Kidney tubule cell (primary cell): Measurements from ENCODE around the gene TGFB2.

Experiments
- DNase-seq: peaks from one replicate; pipeline ENCODE4 v3.0.0-alpha.2; 2018; ENCODE audit warnings: low spot score

The TGFB2 gene

DNA sequence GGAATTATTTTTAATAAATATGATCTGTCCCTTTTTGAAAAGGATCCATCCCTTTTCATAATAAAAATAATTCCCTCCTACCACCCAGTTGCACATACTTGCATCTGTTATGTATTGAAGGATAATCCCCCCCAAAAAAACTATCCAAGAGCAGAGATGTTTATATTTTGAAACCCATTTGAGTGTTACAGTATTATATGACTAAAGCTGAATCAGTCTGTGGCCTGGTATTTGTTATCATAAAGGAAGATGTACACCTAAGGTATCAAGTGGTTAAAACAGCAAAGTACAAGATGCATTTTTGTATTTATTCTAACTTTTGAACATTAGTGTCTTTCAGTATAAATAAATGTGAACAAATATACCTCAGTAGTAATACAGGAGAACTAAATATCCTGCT is 12.7 kb upstream of the TGFB2 start:
- no peak for DNase-seq

GRCh38 chr1:218336328-218336727 is 8.8 kb upstream of the TGFB2 start:
- no peak for DNase-seq

- peak; percentile 47 for DNase-seq
These were observed 5.8 kb upstream of the TGFB2 start for GRCh38 chr1:218339267-218339831.

GRCh38 chr1:218341325-218341724 is 3.8 kb upstream of the TGFB2 start:
- peak; percentile 20 for DNase-seq

DNA sequence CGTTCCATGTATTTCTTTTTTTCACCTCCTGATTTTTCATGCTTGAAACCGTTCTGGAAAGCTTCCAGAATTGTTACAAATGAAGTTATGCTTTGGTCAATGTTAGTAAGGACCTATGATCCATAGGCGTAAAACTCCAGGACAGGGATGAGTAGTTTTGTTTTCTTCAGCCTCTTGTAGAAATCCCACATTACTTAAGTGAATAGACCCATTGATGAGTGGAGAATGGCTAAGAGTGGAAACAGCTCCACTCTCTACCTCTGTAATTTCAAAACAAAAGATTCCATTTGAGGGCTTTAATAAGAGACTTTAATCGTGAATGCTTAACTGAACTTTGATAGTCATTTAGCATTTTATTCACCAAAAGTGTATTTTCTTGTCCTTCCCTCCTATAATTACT is 3.0 kb upstream of the TGFB2 start:
- peak; percentile 20 for DNase-seq

- peak; percentile 74 for DNase-seq
These were observed 696 bp downstream of the TGFB2 start for GRCh38 chr1:218345673-218346390.

DNA sequence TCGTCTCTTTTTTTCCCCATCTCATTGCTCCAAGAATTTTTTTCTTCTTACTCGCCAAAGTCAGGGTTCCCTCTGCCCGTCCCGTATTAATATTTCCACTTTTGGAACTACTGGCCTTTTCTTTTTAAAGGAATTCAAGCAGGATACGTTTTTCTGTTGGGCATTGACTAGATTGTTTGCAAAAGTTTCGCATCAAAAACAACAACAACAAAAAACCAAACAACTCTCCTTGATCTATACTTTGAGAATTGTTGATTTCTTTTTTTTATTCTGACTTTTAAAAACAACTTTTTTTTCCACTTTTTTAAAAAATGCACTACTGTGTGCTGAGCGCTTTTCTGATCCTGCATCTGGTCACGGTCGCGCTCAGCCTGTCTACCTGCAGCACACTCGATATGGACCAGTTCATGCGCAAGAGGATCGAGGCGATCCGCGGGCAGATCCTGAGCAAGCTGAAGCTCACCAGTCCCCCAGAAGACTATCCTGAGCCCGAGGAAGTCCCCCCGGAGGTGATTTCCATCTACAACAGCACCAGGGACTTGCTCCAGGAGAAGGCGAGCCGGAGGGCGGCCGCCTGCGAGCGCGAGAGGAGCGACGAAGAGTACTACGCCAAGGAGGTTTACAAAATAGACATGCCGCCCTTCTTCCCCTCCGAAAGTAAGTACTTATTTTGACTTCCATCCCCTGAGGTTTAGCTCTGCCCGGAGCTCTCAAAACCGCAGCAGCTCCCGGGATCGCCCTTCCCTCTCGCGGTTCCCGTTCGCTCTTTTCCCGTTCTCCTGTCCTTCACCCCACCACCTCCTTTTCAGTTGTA is 1.5 kb downstream of the TGFB2 start:
- DNase-seq, result peak; percentile 55

- DNase-seq, result peak; percentile 43
These were observed 2.2 kb downstream of the TGFB2 start for GRCh38 chr1:218347336-218347722.

DNA sequence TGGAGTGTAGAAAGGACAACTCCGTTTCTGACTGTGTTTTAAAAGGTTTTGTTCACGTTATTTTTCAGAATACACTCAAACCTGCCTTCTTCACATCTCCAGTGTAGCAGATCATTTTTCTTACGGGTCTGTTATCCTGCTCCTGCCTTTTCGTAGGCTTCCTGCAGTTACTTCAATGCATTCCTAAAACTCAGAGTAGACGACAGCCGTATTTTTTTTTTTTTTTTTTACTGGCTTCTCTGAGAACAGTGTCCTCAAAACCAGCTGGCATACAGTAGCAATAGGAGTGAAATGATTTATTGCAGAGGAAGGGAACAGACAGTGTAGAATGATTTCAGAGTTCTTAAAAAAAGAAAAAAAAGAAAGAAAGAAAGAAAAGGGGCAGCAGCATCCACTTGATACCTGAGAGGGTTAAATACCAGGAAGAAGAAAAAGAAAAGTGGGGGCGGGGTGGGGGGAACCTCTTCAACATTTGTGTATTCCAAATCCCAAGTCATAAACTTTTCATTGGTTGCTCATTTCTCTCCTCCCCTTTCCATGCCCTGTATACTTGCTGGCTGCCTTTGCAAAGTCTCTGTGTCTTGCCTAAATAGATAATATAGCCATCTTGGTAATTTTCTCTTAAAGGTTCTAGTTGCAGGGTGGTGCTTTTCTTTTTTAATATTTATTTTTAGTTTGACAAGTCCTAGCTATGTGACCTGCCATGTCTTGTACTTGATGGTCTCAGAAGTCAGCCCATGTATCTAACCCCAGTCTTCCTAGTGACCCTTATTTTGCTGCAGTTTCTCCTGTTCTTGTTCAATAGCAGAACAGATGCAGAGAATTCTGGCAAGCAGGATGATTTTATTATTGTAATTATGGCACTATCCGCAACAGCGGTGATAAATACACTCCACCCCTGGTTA is 2.8 kb downstream of the TGFB2 start:
- peak; percentile 73 for DNase-seq

DNA sequence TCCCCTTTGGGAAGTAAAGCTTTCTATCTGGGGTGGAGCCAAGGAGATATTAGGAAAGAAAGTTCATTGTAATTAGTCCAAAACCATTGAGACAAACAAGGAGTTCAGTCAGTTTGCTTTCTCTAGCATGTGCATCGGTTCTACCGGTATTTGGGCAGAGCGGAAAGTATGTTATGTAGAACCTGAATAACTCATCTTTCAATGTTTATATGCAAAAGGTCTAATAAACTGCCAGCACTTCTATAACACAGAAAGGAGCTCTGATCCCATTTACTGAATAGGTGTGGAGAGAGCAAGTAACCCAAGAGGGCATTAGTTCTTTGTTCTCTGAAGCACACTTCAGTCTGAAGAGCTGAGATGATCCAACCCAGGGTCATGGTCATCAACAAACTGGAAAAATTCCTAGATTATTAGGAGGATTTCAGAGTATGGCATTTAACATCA is 3.5 kb downstream of the TGFB2 start:
- peak; percentile 20 for DNase-seq

- no peak for DNase-seq
These were observed 4.4 kb downstream of the TGFB2 start for GRCh38 chr1:218349348-218350034.

DNA sequence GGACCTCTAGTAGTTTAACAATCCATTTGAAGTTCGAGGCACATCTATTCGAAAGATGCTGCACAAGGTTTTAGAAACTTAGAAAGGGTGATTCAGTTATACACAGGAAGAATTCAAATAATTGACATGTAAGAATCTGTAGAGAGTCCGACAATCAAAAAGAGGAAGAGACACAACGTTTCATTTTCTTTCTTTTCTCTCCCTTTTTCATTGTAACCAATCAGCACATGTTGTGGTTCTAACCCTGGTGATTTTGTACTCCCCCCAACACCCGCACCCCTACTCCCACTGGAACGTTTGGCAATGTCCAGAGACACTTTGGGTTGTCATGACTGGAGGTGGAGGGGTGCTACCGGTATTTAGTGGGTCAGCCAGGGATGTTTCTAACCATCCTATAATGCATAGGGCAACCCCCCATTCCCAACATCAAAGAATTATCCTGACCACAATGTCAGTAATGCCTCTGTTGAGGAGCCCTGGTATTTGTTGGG is 4.9 kb downstream of the TGFB2 start:
- no peak for DNase-seq

DNA sequence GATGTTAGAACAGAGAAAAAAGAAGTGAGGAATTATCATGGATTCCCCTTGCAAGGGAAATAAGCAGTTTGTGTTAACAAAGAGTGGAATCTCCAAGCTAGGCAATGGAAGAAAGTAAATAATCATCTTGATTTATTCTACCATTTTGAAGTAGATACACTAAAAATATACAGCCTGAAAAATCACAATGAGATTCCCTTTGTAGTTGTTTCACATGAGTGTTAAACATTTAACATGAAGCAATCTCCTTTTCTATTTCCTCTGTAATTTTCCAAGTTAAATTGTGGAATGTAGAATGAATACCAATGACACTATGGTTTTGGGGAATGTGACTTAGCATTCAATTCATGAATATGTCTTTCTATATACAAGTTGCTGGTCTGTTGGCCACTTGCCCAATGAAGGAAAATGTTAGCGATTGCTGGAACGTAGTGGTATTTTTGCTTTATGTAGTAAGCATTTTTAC is 5.7 kb downstream of the TGFB2 start:
- peak; percentile 62 for DNase-seq

- no peak for DNase-seq
These were observed 6.4 kb downstream of the TGFB2 start for GRCh38 chr1:218351391-218352074.

- no peak for DNase-seq
These were observed 6.9 kb downstream of the TGFB2 start for GRCh38 chr1:218352075-218352438.

DNA sequence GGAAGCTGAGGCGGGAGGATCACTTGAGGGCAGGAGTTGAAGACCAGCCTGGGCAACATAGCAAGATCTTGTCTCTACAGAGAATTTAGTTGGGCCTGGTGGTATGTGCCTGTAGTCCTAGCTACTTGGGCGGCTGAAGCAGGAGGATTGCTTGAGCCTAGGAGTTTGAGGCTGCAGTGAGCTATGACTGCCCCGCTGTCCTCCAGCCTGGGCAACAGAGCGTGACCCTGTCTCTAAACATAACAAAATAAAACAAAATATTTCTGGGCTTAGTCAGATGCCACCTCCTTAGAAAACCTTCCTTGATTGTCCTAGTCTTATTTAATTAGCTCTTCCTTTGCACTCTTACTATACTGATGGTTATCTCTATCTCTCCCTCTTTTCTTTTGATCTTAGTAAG is 8.5 kb downstream of the TGFB2 start:
- DNase-seq, result peak; percentile 83

DNA sequence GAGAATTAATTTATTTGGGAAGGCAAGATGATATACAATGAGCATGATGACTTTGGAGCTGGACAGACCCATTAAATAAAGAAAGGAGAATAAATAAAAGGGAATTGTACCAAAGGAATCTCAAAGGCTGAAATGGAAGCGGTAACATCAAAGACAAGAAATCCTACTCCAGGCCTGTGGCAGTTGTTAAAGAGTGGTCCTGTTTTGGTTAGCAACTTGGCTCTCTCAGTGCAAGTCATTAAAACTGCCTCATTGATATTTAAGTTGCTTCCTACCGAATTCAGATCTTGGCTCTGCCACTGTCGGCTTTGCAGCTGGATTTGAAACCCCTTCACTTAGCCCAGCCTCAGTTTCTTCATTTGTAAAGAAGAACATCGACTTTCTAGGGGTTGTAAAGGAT is 10.1 kb downstream of the TGFB2 start:
- no peak for DNase-seq

DNA sequence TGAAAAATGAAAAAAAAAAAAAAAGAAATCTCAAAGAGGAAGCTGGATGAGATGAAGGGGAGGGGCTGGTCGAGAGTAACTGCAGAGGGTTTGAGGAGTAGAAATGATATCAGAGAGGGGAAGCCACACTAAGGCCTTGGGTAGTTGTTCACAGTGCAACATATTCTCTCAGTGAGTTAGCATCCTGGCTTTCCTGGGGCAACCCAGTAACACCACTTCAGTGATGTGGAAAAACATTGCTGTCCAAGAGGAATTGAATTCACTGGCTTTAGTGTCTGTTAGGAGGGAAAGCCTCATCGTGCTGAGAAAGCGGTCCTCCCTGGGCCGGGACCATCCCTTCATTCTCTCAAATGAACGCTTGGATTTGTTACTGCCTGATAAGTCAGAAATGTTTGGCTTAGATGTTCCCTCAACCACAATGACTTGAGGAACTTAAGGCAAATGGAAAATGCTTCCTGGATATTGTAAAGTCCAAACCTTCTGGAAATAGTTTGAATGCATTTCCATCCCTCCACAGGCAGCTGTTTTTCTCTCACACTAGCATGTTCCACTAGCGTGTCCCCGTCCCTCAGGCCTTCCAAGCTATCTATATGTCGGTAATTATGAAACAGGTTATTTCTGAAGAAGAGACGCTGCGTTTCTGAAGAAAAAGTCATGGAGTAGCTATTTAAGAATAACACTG is 12.2 kb downstream of the TGFB2 start:
- no peak for DNase-seq

DNA sequence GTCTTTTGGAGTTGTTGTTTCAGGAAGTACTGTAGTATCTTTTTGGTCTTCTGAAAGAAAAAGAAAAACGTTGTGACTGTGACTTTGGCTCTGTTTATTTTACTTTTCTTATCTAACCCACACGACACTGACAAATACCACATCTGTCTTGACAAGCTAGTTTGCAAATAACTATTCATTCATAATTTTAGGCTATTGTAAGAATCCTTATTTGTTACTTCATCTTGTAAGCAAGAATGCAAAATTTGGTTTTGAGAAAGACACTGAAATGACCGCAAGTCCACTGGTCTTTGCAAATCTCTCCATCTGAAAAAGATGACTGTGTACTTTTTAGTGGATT is 12.7 kb downstream of the TGFB2 start:
- DNase-seq, result no peak
